HG02588 (cell line): ENCODE data around the gene TOM1L1.

Experiments
- ATAC-seq: cut with Tn5 transposase; IDR thresholded peaks from one replicate; pipeline ENCODE4 v1.9.1; 2021; ENCODE audit warnings: mild to moderate bottlenecking, moderate library complexity; ENCODE audit not compliant: unreplicated experiment

TOM1L1 gene

GRCh38 chr17:54892360-54892759, 8.3 kb upstream of the TOM1L1 start:
- no peak for ATAC-seq

GRCh38 chr17:54898576-54898975, 2.1 kb upstream of the TOM1L1 start:
- no peak for ATAC-seq

- no peak for ATAC-seq
These were observed 1.5 kb upstream of the TOM1L1 start for GRCh38 chr17:54899201-54899600.

- no peak for ATAC-seq
These were observed 763 bp upstream of the TOM1L1 start for GRCh38 chr17:54899721-54900456.

- ATAC-seq: no peak
These were observed 674 bp downstream of the TOM1L1 start for GRCh38 chr17:54901230-54901822.

- ATAC-seq: no peak
These were observed 1.4 kb downstream of the TOM1L1 start for GRCh38 chr17:54902017-54902416.

- ATAC-seq: no peak
These were observed 2.0 kb downstream of the TOM1L1 start for GRCh38 chr17:54902611-54903010.

- ATAC-seq: no peak
These were observed 2.7 kb downstream of the TOM1L1 start for GRCh38 chr17:54903375-54903774.

- ATAC-seq: no peak
These were observed 6.0 kb downstream of the TOM1L1 start for GRCh38 chr17:54906683-54907082.

GRCh38 chr17:54907376-54907775, 6.7 kb downstream of the TOM1L1 start:
- no peak for ATAC-seq

GRCh38 chr17:54909766-54910165, 9.1 kb downstream of the TOM1L1 start:
- ATAC-seq: no peak

GRCh38 chr17:54916721-54917120, 16.1 kb downstream of the TOM1L1 start:
- ATAC-seq: no peak

GRCh38 chr17:54919425-54919824, 18.8 kb downstream of the TOM1L1 start:
- no peak for ATAC-seq

- no peak for ATAC-seq
These were observed 20.2 kb downstream of the TOM1L1 start for GRCh38 chr17:54920819-54921218.

GRCh38 chr17:54924405-54924804, 23.8 kb downstream of the TOM1L1 start:
- ATAC-seq: no peak

- ATAC-seq: no peak
These were observed 26.9 kb downstream of the TOM1L1 start for GRCh38 chr17:54927525-54927924.

- ATAC-seq: no peak
These were observed 32.1 kb downstream of the TOM1L1 start for GRCh38 chr17:54932711-54933110.

- no peak for ATAC-seq
These were observed 33.3 kb downstream of the TOM1L1 start for GRCh38 chr17:54933921-54934320.

GRCh38 chr17:54935471-54935870, 34.8 kb downstream of the TOM1L1 start:
- no peak for ATAC-seq

GRCh38 chr17:54937018-54937417, 36.4 kb downstream of the TOM1L1 start:
- no peak for ATAC-seq

GRCh38 chr17:54937426-54937825, 36.8 kb downstream of the TOM1L1 start:
- no peak for ATAC-seq

GRCh38 chr17:54941285-54941684, 40.6 kb downstream of the TOM1L1 start:
- no peak for ATAC-seq

- ATAC-seq: no peak
These were observed 44.1 kb downstream of the TOM1L1 start for GRCh38 chr17:54944796-54945195.
